Stimulated activated CD8-positive, alpha-beta memory T cell treated with anti-CD3 and anti-CD28 coated beads, Interleukin-12 subunit alpha, Interleukin-12 subunit beta, amount 100 ng/mL, for 4 hours (primary cell): ENCODE data around the gene PER2.

ENCODE experiments used
- DNase-seq: peaks from one replicate; pipeline ENCODE4 v3.0.0-alpha.2; 2020; ENCODE audit warnings: low read depth

Gene PER2

DNA sequence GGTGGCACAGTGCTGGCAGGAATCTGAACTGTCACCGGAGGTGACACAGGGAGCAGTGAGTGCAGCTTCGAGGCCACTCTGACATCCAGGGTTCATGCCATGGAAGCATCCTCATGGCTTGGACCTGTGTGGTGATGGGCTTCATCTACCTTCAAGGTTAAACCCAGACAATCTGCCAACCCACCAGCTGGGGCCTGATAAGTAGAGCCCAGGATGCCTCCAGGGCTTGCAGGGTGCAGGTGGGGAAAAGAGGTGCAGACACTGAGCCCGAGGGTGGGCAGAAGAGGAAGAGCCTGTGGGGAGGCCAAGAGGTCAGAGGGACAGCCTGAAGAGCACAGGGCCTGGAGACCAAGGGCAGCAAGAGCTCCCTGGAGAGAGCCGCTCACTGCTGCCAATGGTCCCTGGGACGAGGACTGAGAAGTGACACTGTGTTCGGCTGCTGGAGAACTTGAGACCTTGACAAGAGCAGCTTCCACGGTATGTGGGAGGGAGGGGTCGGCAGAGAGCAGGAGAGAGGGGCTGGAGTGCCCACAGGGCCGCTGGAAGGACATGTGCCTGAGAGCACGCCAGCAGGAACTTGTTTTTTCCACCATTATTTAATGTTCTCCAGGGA lies 40.5 kb downstream of the PER2 start:
- DNase-seq: no peak

- DNase-seq: no peak
Measured at GRCh38 chr2:238247002-238247822, 41.2 kb downstream of the PER2 start.

DNA sequence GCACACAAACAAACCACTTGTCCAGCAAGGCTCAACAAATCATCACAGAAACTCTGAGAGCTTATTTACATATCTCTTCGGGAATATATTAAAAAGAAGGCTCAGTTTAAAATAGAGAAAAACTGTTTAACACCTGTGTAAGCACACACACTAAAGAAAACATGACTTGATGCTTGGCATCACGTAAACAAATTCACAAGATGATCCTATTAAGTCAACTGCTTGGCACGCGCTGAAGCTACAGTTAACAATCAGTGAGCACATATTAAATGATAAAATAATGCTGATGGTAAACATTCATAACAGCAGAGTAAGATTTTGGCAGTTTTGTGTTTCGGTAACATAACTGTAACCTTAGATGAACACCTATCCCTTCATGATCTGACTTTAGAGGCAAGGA lies 44.3 kb downstream of the PER2 start:
- DNase-seq: no peak

DNA sequence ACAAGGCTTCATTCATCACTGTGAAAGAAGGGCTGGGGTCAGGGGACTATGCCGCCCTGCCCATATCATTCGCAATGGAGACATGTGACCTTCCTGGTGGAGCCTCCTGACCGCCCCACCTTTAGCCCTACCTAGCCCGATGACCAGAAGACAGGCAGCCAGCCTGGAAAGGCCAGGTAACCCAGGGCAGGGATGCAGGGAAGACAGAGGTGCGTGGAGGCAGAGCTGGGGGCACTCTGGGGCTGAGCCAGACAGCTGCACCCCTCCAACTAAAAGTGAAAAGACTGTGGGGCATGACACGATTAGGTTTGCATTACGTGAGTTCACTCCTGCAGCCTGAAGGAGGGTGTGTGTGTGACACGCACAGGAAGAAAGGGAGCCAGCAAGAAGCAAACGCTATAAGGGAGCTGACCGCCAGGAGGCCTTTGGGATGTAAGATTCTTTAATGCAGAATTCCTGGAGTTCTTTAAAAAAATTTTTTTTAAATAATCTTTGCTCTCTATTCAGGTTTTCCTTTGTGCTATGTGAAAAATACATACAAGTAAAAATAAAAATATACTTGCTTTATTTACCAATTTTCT lies 44.8 kb downstream of the PER2 start:
- no peak for DNase-seq

DNA sequence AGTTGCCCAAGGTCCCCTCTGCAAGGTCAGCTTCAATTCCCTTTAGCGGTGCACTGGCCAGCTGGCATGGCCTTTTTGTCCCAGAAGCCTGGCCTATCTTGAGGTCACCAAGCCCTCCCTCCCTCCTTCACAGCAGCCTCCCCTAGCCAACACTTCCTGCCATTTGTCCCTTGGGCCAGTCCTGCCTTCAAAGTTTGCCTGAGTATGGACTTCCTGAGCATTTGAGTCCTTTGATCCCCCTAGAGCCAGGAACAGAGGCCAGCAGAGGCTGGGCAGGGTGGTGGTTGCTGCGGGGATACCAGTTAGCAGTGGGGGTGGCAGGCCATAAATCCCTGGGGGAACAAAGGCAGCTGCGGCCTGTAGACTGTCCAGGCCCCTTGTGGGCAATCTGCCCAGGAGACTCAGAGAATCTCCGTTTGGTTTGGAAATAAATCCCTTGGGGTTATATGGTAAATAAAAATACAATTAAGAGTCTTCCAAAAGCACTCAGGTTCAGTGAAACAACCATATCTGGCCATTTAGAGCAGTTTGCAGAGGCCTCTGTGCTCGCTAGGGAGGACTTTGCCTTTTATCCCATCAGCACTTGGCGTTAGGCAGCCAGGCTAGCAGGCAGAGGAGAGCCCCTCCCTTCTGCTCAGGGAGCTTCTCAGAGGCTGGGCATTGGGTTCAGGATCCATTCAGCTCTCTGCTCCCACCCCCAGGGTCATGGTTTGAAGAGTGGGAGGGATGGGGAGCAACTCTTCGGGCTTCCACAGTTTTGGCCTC lies 45.5 kb downstream of the PER2 start:
- no peak for DNase-seq

GRCh38 chr2:238241970-238242369 lies 46.4 kb downstream of the PER2 start:
- no peak for DNase-seq

DNA sequence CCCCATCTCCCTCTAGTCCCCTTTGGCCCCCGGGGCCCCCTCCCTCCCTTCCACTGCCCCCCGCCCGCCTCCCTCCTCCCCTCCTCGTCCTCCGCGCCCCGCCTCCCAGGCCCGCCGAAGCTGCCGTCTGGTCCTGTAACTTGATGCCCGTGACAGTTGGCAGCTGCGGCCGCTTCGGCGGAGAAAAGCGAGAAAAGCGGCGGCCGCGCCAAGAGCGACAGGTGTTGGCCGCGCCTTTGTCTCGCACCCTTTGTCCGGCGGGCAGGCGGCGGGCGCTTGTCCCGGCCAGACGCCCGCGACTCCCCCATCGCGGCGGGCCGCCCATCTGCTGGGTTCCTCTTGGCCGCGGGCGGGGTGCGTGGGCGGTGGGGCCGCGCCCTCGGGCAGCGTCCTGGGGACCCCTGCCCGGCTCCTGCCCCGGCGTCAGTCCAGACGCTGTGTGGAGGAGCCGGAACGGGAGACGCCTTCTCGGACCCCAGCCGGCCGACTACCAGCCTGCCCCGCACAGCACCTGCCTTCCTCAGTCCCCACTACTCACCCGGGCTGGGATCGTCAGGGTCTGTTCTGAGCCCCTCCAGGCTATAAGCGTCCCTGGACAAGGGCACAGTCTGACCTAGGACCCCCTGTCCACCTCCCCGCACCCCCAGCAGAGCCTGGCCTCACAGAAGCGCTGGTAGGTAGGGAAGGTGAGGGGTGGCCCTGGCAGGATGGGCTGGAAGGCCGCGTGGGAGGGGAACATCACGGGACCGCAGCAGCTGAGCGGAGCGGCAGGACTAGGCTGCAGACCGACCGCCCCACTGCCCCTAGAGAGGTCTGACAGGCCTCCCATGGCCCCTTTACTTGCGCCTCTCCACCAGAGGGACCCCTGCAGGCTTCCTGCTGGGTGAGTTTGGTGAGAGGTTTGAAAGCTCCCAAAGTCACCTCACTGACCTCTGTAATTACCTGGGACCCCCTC lies 47.4 kb downstream of the PER2 start:
- no peak for DNase-seq

DNA sequence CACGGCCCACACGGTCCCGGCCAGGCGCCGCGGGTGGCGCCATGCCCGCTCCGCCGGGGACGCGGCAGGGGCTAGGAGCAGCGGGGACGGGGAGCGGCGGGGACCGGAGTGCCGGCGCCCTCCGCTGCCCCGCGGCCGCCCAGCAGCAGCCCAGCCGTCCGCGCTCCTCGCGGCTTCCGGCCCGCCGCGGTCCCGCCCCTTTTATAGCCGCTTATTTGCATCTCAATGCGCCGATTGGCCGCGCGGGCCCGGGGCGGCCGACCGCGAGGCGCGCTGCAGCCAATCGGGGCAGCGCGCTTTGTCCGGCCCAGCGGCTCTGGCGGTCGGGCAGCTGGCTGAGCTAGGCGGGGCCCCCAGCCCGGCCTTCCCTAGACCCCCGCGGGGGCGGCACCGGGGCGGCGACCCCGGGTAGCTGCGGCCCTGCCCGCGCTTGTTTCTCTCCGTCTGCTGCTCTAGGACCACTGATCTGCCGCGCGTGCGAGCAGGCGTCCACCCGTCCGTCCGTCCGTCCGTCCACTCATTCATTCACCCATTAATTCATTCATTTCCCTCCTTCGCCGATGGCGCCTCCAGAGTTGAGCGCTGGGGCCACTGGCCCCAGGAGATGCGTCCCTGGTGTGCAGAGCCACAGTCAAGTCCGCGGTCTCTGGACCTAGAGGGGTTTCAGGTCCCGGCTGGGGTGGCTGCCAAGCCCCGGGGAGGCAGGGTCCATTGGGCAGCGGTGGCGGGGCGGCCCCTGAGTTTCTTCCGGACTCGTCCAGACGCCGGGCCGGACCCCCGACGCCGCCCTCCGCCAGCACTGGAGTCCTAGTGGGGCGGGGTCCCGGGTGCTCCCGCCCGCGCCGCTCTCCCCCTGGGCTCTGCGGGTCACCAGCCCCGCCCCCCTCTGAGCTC lies 48.3 kb downstream of the PER2 start, which contains the start of gene HES6:
Gene HES6 (minus strand): TSS at position 176 of the 894 bp plus-strand sequence. CDS start 133 bp downstream, at position 43.
- peak; percentile 67 for DNase-seq

DNA sequence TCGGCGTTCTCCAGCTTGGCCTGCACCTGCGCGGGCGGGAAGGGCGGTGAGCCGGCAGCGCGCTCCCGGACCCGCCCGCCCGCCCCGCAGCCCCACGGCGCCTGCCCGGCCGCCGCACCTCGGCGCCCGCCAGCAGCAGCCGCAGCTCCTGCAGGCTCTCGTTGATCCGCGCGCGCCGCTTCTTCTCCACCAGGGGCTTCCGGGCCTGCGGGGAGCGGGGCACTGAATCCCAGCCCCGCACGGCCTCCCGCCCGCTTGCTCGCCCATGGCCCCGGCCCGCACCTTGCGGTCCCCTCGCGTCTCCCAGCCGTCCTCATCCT lies 48.9 kb downstream of the PER2 start:
- DNase-seq: no peak

- DNase-seq: no peak
Measured at GRCh38 chr2:238238766-238239542, 49.5 kb downstream of the PER2 start.

DNA sequence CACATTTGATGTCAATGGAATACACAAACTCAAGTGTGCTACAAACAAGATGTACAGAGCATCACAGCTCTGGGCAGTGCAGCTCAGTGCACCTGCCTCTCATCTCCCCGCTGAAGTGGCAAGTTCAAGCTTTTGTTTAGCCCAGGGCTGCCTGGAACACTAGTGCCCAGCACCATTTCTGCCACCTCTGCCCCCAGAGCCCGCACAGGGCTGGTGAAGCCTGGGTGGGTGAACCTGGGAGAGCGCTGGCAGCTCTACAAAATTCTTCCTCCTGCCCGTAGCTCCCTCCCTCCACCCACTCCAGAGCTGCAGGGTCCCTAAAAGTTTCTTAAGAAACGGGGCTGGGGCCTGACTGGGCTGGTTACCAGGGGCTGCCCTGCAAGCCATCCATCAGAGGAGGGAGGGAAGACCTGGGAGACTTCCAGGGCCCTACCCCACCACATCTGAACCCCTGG lies 50.1 kb downstream of the PER2 start:
- DNase-seq: no peak

GRCh38 chr2:238237431-238238135 lies 50.8 kb downstream of the PER2 start:
- DNase-seq: no peak

GRCh38 chr2:238236571-238236970 lies 51.8 kb downstream of the PER2 start:
- DNase-seq: no peak

DNA sequence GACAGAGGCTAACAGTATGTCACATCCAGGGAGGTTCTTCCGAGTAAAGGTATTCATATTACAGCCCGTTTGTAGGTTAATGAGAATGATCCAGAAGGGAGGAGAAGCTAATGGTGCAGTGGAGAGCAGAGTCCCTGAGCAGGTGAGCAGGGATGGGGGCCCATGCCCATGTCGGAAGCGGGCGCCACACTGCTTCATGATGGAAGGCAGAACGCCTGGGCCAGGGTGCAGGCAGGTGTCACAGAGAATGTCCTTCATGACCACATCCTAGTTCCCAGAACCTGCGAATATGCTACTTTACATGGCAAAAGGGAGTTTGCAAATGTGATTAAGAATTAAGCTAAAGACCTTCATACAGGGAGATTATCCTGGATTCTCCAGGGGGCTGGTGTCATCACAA lies 52.6 kb downstream of the PER2 start:
- DNase-seq: no peak

DNA sequence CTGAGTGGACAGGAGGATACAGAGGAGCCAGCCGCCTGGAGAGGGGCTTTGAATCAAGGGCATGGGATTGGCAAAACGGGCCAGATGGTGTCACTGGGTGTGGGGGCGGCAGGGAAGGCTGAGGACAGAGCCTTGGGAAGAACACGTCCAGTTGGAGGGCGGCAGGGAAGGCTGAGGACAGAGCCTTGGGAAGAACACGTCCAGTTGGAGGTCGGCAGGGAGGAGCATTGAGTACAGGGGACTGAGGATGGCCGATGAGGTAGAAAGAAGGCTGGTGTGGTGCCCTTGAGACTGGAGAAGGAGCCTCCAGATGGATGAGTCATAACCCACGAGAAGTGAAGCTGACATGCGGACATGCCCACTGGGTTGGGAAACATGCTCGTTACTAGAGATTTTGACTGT lies 53.1 kb downstream of the PER2 start:
- DNase-seq: no peak

- no peak for DNase-seq
Measured at GRCh38 chr2:238233625-238234024, 54.8 kb downstream of the PER2 start.

DNA sequence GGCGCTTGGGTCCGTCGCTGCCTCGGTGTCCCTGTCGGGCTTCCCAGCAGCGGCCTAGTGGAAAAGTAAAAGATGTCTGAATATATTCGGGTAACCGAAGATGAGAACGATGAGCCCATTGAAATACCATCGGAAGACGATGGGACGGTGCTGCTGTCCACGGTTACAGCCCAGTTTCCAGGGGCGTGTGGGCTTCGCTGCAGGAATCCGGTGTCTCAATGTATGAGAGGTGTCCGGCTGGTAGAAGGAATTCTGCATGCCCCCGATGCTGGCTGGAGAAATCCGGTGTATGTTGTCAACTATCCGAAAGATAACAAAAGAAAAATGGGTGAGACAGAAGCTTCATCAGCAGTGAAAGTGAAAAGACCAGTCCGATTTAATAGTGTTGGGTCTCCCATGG lies 56.6 kb downstream of the PER2 start:
- no peak for DNase-seq

DNA sequence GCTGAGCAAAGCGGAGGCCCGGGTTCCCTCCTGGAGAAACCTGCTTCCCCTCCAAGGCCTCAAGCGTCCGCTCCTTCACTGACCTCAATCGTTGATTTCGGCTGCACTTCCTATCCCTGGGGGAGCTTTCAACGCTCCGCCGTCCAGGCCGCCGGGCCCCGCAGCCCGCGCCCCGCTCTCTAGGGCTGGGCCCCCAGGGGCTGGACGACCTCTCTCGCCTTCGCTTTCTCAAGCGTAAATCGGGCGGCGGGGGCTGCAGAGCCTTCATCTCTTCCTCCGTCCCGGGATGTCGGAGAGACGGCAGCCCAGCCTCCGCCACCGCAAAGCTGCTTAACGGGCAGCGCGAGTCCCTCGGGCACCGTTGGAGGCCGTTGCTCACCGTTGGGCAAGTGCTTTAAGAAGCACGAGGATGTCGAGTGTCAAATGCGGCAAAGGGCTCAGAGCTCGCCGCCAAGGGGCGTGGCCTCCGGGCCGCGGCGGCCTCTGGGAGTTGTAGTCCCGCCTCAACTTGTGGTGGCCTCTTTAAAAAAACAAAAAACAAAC lies 57.1 kb downstream of the PER2 start:
- peak; percentile 65 for DNase-seq

DNA sequence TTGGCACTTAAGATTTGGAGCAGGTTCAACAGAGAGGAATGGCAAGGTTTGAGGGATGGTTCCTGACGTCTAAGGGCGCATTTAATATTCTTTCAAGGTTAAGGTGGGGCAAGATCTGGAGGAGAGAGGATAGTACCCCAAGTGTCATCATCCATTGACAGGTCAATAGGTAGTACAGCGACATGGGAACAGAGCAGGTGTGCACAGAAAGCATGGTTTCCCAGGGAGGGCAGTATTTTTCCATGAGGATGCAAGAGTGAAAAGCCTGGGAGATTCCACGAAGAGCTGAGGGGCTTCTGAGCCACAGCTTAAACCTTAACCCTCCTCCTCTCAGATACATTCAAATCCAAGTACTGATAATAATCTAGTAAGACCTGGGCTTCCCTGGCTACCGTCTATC lies 57.7 kb downstream of the PER2 start:
- DNase-seq: no peak
